HK-2 (cell line): Measurements from ENCODE around the gene OR13H1.
"Not testable (repeated sequence)": the region's sequence is repeated elsewhere in the genome, so short reads cannot be mapped to it uniquely, and the experiment has no call there.

ENCODE experiments used
- DNase-seq: peaks from one replicate; pipeline ENCODE4 v3.0.0-alpha.2; 2018; ENCODE audit not compliant: unreplicated experiment

The OR13H1 gene, protein sequence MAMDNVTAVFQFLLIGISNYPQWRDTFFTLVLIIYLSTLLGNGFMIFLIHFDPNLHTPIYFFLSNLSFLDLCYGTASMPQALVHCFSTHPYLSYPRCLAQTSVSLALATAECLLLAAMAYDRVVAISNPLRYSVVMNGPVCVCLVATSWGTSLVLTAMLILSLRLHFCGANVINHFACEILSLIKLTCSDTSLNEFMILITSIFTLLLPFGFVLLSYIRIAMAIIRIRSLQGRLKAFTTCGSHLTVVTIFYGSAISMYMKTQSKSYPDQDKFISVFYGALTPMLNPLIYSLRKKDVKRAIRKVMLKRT

DNA sequence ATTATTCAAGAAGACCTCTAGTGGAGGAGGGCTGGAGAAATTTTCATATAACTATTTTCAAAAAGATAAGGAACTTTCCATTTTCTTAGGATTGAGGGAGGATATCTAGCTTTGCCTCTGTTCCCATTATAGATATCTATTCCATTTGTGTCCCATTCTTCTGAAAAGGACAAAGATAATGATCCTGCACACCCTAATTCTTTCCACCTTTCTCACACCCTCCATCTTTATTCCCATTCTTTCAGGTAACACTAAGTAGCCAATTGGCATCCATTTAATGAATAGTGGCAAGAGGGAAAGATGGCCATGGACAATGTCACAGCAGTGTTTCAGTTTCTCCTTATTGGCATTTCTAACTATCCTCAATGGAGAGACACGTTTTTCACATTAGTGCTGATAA, at the start of gene OR13H1:
Gene OR13H1 (plus strand): TSS at position 301 of the 400 bp plus-strand sequence. CDS start 0 bp downstream, at position 301.
- DNase-seq, result no peak

DNA sequence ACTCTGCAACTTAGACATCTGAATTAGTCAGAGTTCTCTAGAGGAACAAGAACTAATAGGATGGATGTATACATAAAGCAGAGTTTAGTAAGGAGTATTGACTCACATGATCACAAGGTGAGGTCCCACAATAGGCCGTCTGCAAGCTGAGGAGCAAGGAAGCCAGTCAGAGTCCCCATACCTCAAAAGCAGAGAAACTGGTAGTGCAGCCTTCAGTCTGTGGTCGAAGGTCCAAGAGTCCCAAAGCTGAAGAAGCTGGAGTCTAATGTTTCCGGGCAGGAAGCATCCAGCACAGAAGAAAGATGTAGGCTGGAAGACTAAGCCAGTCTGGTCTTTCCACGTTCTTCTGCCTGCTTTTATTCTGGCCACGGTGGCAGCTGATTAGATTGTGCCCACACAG, 42.3 kb upstream of the OR13H1 start:
- not testable (repeated sequence) for DNase-seq

DNA sequence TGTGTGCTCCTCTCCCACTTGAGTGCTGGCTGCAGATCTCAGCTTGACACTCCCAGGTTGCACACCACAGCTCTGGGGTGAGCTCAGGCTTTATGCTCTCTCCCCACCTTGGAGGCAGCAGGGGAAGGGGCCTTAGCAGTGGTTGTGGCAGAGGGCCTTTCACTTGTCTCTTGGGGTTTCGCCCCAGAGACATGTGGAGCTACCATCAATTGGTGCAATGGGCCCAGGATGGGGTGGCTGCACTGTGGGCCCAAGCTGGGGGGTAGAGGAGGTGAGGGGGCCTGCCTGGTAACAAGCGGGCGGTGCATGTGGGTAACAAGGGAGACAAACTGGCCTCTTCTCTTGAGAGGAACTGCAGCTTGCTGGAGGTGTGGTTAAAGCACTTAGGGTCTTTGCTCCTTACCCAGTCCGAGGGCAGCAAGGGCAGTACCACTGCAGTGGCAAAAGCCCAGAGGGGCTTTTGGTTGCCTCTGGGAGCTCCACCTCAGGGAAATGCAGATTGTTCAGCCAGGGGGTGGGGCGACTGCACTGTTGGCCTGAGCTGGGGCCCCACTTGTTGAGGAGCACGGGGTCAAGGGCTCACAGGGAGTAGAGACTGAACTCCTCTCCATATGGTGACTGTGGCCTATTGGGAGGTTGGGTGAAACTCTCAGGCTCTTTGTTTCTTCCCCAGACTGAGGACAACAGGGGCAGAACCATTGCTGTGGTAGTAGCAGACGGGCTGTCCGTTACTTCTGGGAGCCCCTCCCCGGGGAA, 30.5 kb upstream of the OR13H1 start:
- DNase-seq, result no peak

DNA sequence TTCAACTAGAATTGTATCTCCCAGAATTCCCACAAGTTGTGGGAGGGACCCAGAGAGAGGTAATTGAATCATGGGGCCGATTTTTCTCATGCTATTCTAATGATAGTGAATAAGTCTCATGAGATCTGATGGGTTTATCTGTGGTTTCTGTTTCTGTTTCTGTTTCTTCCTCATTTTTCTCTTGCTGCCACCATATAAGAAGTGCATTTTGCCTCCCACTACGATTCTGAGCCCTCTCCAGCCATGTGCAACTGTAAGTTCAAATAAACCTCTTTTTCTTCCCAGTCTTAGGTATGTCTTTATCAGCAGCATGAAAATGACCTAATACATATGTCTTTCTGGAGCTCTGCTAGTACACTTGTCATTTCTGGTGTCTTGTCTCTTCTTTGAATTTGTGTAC, 22.1 kb upstream of the OR13H1 start:
- DNase-seq, result no peak

DNA sequence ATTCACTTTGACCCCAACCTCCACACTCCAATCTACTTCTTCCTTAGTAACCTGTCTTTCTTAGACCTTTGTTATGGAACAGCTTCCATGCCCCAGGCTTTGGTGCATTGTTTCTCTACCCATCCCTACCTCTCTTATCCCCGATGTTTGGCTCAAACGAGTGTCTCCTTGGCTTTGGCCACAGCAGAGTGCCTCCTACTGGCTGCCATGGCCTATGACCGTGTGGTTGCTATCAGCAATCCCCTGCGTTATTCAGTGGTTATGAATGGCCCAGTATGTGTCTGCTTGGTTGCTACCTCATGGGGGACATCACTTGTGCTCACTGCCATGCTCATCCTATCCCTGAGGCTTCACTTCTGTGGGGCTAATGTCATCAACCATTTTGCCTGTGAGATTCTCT, 344 bp downstream of the OR13H1 start:
- DNase-seq, result no peak

DNA sequence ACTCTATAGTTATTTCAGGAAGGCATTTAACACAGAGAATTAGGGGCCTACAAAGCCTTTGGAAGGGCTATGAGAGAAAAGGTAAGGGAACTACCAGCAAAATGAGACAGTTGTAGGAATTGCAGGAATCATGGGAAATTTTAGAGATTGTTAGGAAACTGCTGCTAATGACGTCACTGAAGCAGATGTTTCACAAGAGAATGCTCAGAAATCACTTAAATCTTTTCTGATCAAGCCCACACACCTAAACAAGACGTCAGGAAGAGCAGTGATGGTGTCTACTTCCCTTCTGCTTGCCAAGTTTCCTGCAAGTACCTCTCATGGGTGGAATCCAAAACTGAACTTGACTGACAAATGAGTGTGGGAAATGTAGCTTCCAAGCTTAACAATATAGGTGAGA, 5.1 kb downstream of the OR13H1 start:
- DNase-seq, result no peak

DNA sequence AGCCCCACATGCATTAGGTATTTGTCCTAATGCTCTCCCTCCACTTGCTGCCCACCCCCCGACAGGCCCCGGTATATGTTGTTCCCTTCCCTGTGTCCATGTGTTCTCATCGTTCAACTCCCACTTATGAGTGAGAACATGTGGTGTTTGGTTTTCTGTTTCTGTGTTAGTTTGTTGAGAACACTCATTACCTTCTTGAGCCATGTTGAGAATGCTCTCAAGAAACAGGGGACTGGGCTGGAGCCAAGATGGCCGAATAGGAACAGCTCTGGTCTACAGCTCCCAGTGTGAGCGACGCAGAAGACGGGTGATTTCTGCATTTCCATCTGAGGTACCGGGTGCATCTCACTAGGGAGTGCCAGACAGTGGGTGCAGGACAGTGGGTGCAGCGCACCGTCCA, 8.6 kb downstream of the OR13H1 start:
- DNase-seq, result not testable (repeated sequence)

DNA sequence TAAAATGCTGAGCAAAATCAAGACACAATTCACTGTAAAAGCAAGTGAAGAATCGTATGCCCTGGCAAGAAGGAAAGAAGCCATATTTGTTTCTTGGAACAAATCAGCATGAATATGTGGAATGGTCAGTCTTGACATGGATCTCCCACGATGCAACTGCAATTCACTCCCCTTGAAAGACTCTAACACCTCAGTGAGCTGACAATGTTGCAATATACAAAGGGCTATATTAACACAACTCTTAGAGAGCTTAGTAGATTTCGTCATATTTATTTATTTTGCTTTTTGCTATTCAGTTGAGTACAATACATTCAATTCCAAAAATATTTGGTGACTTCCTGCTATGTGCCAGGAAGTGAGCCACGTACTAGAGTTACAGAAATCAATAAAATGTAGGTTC, 14.7 kb downstream of the OR13H1 start:
- DNase-seq, result no peak

DNA sequence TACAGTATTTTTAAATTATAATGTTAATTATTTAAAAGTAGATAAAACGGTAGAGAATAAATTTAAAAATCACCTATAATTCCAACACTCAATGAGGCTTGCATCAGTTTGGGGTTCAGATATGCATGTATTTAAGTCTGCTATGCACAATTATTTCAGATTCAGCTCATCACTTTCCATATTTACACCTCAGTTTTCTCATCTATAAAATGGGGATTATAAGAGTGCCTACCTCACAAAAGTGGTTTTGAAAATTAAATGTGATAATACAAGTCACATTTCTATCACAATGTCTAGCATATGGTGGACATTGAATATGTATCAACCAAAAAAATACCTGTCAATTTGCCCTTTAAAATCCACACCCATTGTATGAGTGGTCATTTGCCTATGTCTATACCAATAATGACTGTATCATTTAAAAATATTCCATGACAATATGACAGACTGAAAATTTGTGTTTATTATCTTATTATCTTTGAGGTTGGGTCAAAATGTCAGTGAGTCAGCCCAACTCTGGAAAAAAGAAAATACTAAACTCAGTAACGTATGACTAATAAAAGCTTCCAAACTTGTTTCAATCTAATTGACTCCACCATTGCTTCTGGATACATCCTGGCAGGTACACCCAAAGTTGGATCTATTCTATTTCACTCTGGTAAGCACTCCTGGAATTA, 20.8 kb downstream of the OR13H1 start:
- DNase-seq, result no peak

DNA sequence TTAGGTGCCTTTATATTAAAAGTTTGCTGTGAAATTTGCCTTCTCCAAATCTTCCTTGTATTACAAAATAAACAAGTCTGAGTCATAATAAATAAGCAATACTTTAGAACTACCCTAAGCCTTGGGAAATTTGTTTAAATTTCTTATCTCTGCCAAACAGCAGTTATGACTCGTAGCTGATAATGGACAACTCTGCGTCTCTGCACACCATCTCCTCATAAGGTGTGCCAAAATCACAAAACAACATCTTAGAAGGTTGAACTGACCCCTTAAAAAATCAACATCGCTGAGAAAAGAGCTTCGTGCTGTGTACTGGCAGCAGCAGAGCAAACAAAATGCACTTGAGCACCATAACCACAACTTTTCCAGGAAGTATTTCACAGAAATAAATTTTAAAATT, 22.0 kb downstream of the OR13H1 start:
- no peak for DNase-seq

DNA sequence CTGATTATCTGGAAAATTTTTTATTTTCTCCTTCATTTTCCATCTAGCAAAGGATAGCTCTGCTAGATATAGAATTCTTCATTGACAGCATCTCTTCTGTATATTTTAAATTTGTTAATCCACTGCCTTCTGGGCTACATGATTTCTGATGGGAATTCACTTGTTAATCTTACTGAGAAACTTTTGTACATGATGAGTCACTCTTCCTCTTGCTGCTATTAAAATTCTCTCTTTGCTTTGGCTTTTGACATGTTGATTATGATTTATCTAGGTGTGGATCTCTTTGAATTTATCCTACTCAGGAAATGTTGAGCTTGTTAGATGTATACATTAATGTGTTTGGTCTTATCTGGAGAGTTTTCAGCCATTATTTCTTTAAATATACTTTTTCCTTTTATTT, 27.5 kb downstream of the OR13H1 start:
- DNase-seq, result no peak

DNA sequence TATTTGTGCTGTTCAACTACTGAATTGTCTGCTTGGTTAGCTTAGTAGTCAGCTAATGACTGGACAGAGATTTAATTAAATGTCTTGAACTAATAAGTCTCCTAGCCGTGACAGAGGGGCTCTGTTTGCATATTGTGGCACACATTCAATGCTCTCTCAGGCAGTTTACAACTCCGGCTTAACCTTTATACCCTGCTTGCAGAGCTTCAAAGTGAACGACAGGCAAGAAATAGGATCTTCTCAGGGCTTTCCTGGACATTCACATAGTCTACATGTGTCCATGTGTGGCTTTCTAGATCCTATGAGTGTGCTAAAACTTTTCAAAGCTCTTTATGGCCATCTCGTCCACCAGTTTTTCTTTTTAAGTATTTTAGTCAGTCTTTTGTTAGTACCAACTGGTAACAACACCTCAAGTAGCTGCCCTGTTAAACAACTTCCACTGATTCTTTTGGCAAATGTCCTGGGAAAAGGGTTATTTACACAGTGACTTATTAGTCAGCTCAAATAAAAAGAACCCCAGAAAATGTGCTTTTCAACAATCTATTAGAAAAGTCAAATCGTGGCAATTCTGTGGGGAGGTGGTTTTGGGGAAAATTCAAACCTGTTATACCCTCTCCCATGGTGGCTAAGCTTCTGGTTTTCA, 28.6 kb downstream of the OR13H1 start:
- no peak for DNase-seq

DNA sequence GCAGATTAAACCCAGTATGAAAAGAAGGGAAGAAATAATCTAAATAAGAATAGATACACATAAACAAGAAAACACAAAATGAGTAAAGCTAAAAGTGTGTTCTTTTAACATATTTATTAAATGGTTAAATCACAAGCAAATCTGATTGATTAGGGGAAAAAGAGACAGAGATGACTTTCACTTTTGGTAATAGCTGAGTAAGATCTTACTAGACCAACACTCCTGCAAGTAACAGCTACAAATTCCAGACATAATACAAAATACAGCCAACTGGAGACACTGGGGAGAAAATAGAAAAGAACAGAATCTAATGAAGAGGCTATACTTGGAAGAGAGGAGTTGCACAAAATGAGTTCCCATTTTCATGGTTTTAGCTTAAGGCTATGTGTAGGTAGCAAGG, 33.5 kb downstream of the OR13H1 start:
- DNase-seq, result no peak

DNA sequence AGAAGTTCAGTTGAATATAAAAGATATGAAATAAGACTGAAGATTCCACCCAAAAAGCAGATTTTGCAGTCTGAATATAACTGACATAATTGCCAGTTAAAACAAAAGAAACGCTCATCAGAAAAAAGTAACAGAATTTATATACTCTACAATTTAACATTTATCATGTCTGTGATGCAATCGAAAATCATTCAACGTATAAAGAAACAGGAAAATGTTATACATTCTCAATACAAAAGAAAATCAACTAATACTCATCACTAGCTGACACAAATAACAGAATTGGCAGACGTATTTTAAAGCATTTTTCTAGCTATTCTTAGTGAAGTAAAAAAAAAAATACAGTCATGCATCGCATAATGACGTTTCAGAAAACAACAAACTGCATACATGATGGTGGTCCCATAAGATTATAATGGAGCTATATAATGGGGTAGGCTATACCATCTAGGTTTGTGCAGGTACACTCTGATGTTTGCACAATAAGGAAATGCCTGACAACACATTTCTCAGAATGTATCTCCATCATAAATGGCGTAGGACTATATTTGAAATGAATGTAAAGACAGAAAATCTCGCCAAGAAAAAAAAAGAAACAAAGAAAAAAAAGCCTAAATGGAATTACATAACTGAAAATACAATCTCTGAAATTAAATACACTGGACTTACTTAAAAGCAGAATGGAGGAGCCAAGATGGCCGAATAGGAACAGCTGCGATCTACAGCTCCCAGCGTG, 34.3 kb downstream of the OR13H1 start:
- DNase-seq, result no peak

DNA sequence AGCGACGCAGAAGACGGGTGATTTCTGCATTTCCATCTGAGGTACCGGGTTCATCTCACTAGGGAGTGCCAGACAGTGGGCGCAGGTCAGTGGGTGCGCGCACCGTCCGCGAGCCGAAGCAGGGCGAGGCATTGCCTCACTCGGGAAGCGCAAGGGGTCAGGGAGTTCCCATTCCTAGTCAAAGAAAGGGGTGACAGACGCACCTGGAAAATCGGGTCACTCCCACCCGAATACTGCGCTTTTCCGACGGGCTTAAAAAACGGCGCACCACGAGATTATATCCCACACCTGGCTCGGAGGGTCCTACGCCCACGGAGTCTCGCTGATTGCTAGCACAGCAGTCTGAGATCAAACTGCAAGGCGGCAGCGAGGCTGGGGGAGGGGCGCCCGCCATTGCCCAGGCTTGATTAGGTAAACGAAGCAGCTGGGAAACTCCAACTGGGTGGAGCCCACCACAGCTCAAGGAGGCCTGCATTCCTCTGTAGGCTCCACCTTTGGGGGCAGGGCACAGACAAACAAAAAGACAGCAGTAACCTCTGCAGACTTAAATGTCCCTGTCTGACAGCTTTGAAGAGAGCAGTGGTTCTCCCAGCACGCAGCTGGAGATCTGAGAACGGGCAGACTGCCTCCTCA, 35.0 kb downstream of the OR13H1 start:
- not testable (repeated sequence) for DNase-seq

DNA sequence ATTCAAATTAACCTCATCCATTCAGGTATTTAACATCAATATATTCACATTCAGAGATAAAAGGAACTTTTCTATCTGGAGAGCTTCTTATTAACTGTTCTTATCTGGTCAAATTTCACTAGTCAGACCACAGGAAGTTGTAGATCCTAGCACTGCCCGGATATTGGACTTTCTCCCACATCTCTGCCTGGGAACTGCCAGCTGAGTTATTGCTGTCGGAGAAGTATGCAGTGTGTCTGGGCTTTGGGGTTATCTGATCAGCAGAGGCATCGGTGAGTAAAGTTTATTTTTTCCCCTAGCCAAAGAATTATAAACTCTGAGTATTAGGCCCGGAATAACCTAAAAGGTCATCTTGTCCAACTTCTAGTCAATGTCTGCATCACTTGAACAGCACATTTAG, 45.1 kb downstream of the OR13H1 start:
- no peak for DNase-seq
